ENCODE measurements around the gene FTO. TPM values are rescaled to one million over a fixed set of nuclear protein-coding genes. Genes with fewer than 3 reads are reported as not detected.

FTO gene
- total and polyA plus RNA-seq, 2 of the 13 experiments (the other 11 are each of a cell fraction or from before 2014, with no cell fraction given) = 41.6 to 55.8 TPM

- DNase-seq (ENCODE audit: low spot score) (no peak), ATAC-seq (peak; percentile 69), FAIRE-seq (no peak)
- H3K4me2 ChIP-seq (ENCODE audit: low read depth, low read length) = no peak overlapping the region
- no peak overlapping the region for H2AFZ ChIP-seq (ENCODE audit: low read length)
- H3K27me3 ChIP-seq (ENCODE audit: control insufficient read depth in 1 of 2, insufficient read depth in 2 of 2, low read length in 2 of 2) = no peaks in the 10 kb centered on the region
- H3K79me2 ChIP-seq (ENCODE audit: insufficient read depth, low read length) = no peaks in the 10 kb centered on the region
- H3K4me1 ChIP-seq (ENCODE audit: insufficient read depth, low read length) = peaks cover 22% of the 10 kb centered on the region
- no peak overlapping the region for H3K27ac ChIP-seq (ENCODE audit: extremely low read length, insufficient read depth, low read length)
- TF ChIP-seq ZSCAN31 (CRISPR knock-in tag; IDR thresholded peaks at IDR 0.05; ENCODE audit: low read depth) (no peak), RXRB (CRISPR knock-in tag; IDR thresholded peaks at IDR 0.05; ENCODE audit: borderline replicate concordance) (no peak), FOXA1 (IDR thresholded peaks at IDR 0.05) (no peak), FOXA1 (CRISPR knock-in tag; IDR thresholded peaks at IDR 0.05) (0 out of 2 replicates have a peak, but pooled peaks have one; percentile 8)
- in situ Hi-C loops (cut with HindIII; ENCODE audit: extremely low pct_ligation_motif_present, low pct_unique_long_range_greater_than_20kb) = no loop called here
- no peak overlapping the region for H3K4me3 ChIP-seq (replicated peaks in 1 of 3; ENCODE audit: insufficient read depth in 1 of 3, low read depth in 2 of 3, low read length in 3 of 3)
- BruUV-seq (replicated peaks) = no TSS peak
- no peaks in the 10 kb centered on the region for H3K36me3 ChIP-seq (replicated peaks in 1 of 2; ENCODE audit: control insufficient read depth in 1 of 2, insufficient read depth in 2 of 2, low read length in 2 of 2)
- ChIA-PET POLR2A (no interaction called here), CTCF (ENCODE audit: low intra/inter-chr PET ratio, low total read pairs) (no interaction called here)
- no peaks in the 10 kb centered on the region for H3K9me3 ChIP-seq (ENCODE audit: low read length)
- intact Hi-C loops (cut with micrococcal nuclease; ENCODE audit: unreplicated experiment) = no loop called here
- no peak overlapping the region for H3K9ac ChIP-seq (ENCODE audit: insufficient read depth, low read depth, low read length)
- H4K20me1 ChIP-seq (ENCODE audit: insufficient read depth, low read length) = no peaks in the 10 kb centered on the region
- 84% methylated on average over 2 of the region's 2 CpGs for WGBS (ENCODE audit: low lambda C conversion rate)
Measured at GRCh38 chr16:53911513-53911912, 207.6 kb downstream of the FTO start.

- no peak overlapping the region for H3K9ac ChIP-seq (ENCODE audit: insufficient read depth, low read depth, low read length)
- no peak for ATAC-seq
- WGBS (ENCODE audit: low lambda C conversion rate) = 100% methylated on average over 2 of the region's 2 CpGs
- H4K20me1 ChIP-seq (ENCODE audit: insufficient read depth, low read length) = no peaks in the 10 kb centered on the region
- no peaks in the 10 kb centered on the region for H3K9me3 ChIP-seq (ENCODE audit: low read length)
- no peak for FAIRE-seq
- no peak for DNase-seq (ENCODE audit: low spot score)
- peaks cover 22% of the 10 kb centered on the region for H3K4me1 ChIP-seq (ENCODE audit: insufficient read depth, low read length)
- CTCF ChIA-PET (ENCODE audit: low intra/inter-chr PET ratio, low total read pairs) = no interaction called here
- in situ Hi-C loops (cut with HindIII; ENCODE audit: extremely low pct_ligation_motif_present, low pct_unique_long_range_greater_than_20kb) (no loop called here), intact Hi-C loops (cut with micrococcal nuclease; ENCODE audit: unreplicated experiment) (no loop called here)
- no peaks in the 10 kb centered on the region for H3K27me3 ChIP-seq (ENCODE audit: control insufficient read depth in 1 of 2, insufficient read depth in 2 of 2, low read length in 2 of 2)
- POLR2A ChIA-PET = no interaction called here
- H3K4me3 ChIP-seq (replicated peaks in 1 of 3; ENCODE audit: insufficient read depth in 1 of 3, low read depth in 2 of 3, low read length in 3 of 3) = no peak overlapping the region
- no peak for TF ChIP-seq MTF1 (CRISPR knock-in tag; IDR thresholded peaks at IDR 0.05)
- no peak for TF ChIP-seq ZNF670 (CRISPR knock-in tag; IDR thresholded peaks at IDR 0.05; ENCODE audit: borderline replicate concordance)
- no peak for TF ChIP-seq MNT (IDR thresholded peaks at IDR 0.05)
- no peak for TF ChIP-seq ARID2 (CRISPR knock-in tag; IDR thresholded peaks at IDR 0.05; ENCODE audit: borderline replicate concordance)
- no peak for TF ChIP-seq TFAP4 (IDR thresholded peaks at IDR 0.05; ENCODE audit: borderline replicate concordance, low read depth)
- no peak for TF ChIP-seq ZMYM4 (CRISPR knock-in tag; IDR thresholded peaks at IDR 0.05)
- no peak for TF ChIP-seq ZNF724P (CRISPR knock-in tag; IDR thresholded peaks at IDR 0.05; ENCODE audit: borderline replicate concordance)
- no peak for TF ChIP-seq ZSCAN9 (CRISPR knock-in tag; IDR thresholded peaks at IDR 0.05; ENCODE audit: borderline replicate concordance)
- TF ChIP-seq FOXA1 (IDR thresholded peaks at IDR 0.05) = no peak
- no peak for TF ChIP-seq FOXA1 (CRISPR knock-in tag; IDR thresholded peaks at IDR 0.05)
- no peak for TF ChIP-seq ZFP82 (CRISPR knock-in tag; IDR thresholded peaks at IDR 0.05; ENCODE audit: borderline replicate concordance)
- TF ChIP-seq SP140L (CRISPR knock-in tag; IDR thresholded peaks at IDR 0.05; ENCODE audit: borderline replicate concordance) = no peak
- TF ChIP-seq MAFG (CRISPR knock-in tag; IDR thresholded peaks at IDR 0.05) = no peak
- H2AFZ ChIP-seq (ENCODE audit: low read length) = no peak overlapping the region
- H3K79me2 ChIP-seq (ENCODE audit: insufficient read depth, low read length) = no peaks in the 10 kb centered on the region
- no peak overlapping the region for H3K4me2 ChIP-seq (ENCODE audit: low read depth, low read length)
- BruUV-seq (replicated peaks) = no TSS peak
- no peaks in the 10 kb centered on the region for H3K36me3 ChIP-seq (replicated peaks in 1 of 2; ENCODE audit: control insufficient read depth in 1 of 2, insufficient read depth in 2 of 2, low read length in 2 of 2)
- no peak overlapping the region for H3K27ac ChIP-seq (ENCODE audit: extremely low read length, insufficient read depth, low read length)
Measured at GRCh38 chr16:53912155-53912554, 208.2 kb downstream of the FTO start.
